Measurements from ENCODE around the gene ACMSD. TPM values are rescaled to one million over a fixed set of nuclear protein-coding genes. Genes with fewer than 3 reads are reported as not detected.

ACMSD gene
- total RNA-seq, 1 experiment from 2014 or later, result not detected

- DNase-seq (ENCODE audit: low spot score), result no peak
These were observed 111.7 kb downstream of the ACMSD start for GRCh38 chr2:134949981-134950708.

GRCh38 chr2:134950886-134951285 is 112.5 kb downstream of the ACMSD start:
- DNase-seq (ENCODE audit: low spot score), result no peak

Other genes starting within 250 kb of the ACMSD start
- 0.43 and 0.91 TPM in 2 replicates for gene TMEM163, start 119.6 kb upstream of the ACMSD start, total RNA-seq (2014; rRNA removed; shearing (Covaris generic))
- gene CCNT2, start 80.2 kb downstream of the ACMSD start, total RNA-seq (2014; rRNA removed; shearing (Covaris generic)), result 16.3 and 22.8 TPM in 2 replicates
- not detected in 2 replicates for gene MAP3K19, start 208.8 kb downstream of the ACMSD start, total RNA-seq (2014; rRNA removed; shearing (Covaris generic))
- gene RAB3GAP1, start 213.7 kb downstream of the ACMSD start, total RNA-seq (2014; rRNA removed; shearing (Covaris generic)), result 42.3 and 50.3 TPM in 2 replicates

Data from A172 (cell line).